LNCaP clone FGC (cell line): ENCODE data around the gene ATP2A2.
"Not testable (repeated sequence)": the region's sequence is repeated elsewhere in the genome, so short reads cannot be mapped to it uniquely, and the experiment has no call there.

Experiments used
- DNase-seq: peaks from one replicate; pipeline ENCODE4 v3.0.0-alpha.2; 2011; ENCODE audit warnings: low read depth
- H3K4me3 ChIP-seq: 2 replicates; pipeline ENCODE4 v1.5.1; 2011; ENCODE audit warnings: mild to moderate bottlenecking, low read depth, low read length, control low read depth
- CTCF ChIP-seq: IDR thresholded peaks from 2 replicates; pipeline ENCODE4 v1.5.1; 2012; ENCODE audit warnings: mild to moderate bottlenecking; ENCODE audit not compliant: control insufficient read depth, insufficient read depth; ENCODE audit errors: extremely low read depth

ATP2A2 gene

GRCh38 chr12:110249105-110249504 is 31.9 kb upstream of the ATP2A2 start:
- H3K4me3 ChIP-seq: no peak overlapping the region
- no peak for TF ChIP-seq CTCF
- DNase-seq: no peak

GRCh38 chr12:110249716-110250225 is 31.3 kb upstream of the ATP2A2 start:
- DNase-seq: no peak
- TF ChIP-seq CTCF: no peak
- no peak overlapping the region for H3K4me3 ChIP-seq

- no peak for TF ChIP-seq CTCF
- DNase-seq: no peak
- no peak overlapping the region for H3K4me3 ChIP-seq
Measured at GRCh38 chr12:110251381-110251780, 29.7 kb upstream of the ATP2A2 start.

GRCh38 chr12:110252716-110253115 is 28.3 kb upstream of the ATP2A2 start:
- no peak overlapping the region for H3K4me3 ChIP-seq
- no peak for TF ChIP-seq CTCF
- no peak for DNase-seq

GRCh38 chr12:110253176-110253575 is 27.9 kb upstream of the ATP2A2 start:
- no peak for DNase-seq
- TF ChIP-seq CTCF: no peak
- H3K4me3 ChIP-seq: no peak overlapping the region

GRCh38 chr12:110254971-110255540 is 26.0 kb upstream of the ATP2A2 start:
- no peak overlapping the region for H3K4me3 ChIP-seq
- TF ChIP-seq CTCF: no peak
- DNase-seq: no peak

GRCh38 chr12:110255890-110256456 is 25.1 kb upstream of the ATP2A2 start:
- H3K4me3 ChIP-seq, DNase-seq: not testable (repeated sequence)
